ENCODE data around the gene DIP2B. TPM values are rescaled to one million over a fixed set of nuclear protein-coding genes. Genes with fewer than 3 reads are reported as not detected.
A peak's percentile ranks its signal among the peaks of the same experiment; 100 is the strongest.

Gene DIP2B
- total RNA-seq (ENCODE audit: unreplicated experiment): 45.1 TPM
- long read RNA-seq: 0 reads

GRCh38 chr12:50504798-50505674, at the start of gene DIP2B:
Gene DIP2B (plus strand): TSS chr12:50504985. CDS start chr12:50505141, 156 bp downstream.
- peak within 1 kb of the TSS; percentile 93 for H3K27ac Mint-ChIP-seq (ENCODE audit: unreplicated experiment)
- peaks cover 5% of the 10 kb centered on the region for H3K27me3 Mint-ChIP-seq (ENCODE audit: unreplicated experiment)
- peak within 1 kb of the TSS; percentile 99 for H3K4me3 Mint-ChIP-seq (ENCODE audit: unreplicated experiment)
- H3K9me3 Mint-ChIP-seq (ENCODE audit: unreplicated experiment): no peaks in the 10 kb centered on the region
- DNase-seq (ENCODE audit: low spot score): peak; percentile 98
- peaks cover 4% of the 10 kb centered on the region for H3K36me3 Mint-ChIP-seq (ENCODE audit: low read depth, unreplicated experiment)
- peak; percentile 82 for TF ChIP-seq CTCF (IDR thresholded peaks at IDR 0.05; ENCODE audit: unreplicated experiment)
- peaks cover 42% of the 10 kb centered on the region for H3K4me1 Mint-ChIP-seq (ENCODE audit: unreplicated experiment)

GRCh38 chr12:50458606-50459005, 46.2 kb upstream of the DIP2B start:
- no peak for TF ChIP-seq CTCF (IDR thresholded peaks at IDR 0.05; ENCODE audit: unreplicated experiment)
- no peak overlapping the region for H3K4me3 Mint-ChIP-seq (ENCODE audit: unreplicated experiment)
- no peaks in the 10 kb centered on the region for H3K4me1 Mint-ChIP-seq (ENCODE audit: unreplicated experiment)
- H3K27me3 Mint-ChIP-seq (ENCODE audit: unreplicated experiment): no peaks in the 10 kb centered on the region
- no peaks in the 10 kb centered on the region for H3K9me3 Mint-ChIP-seq (ENCODE audit: unreplicated experiment)
- H3K36me3 Mint-ChIP-seq (ENCODE audit: low read depth, unreplicated experiment): peaks cover 13% of the 10 kb centered on the region
- no peak for DNase-seq (ENCODE audit: low spot score)
- no peak overlapping the region for H3K27ac Mint-ChIP-seq (ENCODE audit: unreplicated experiment)

- DNase-seq (ENCODE audit: low spot score): no peak
- no peak overlapping the region for H3K27ac Mint-ChIP-seq (ENCODE audit: unreplicated experiment)
- peaks cover 2% of the 10 kb centered on the region for H3K27me3 Mint-ChIP-seq (ENCODE audit: unreplicated experiment)
- H3K4me1 Mint-ChIP-seq (ENCODE audit: unreplicated experiment): peaks cover 3% of the 10 kb centered on the region
- H3K4me3 Mint-ChIP-seq (ENCODE audit: unreplicated experiment): no peak overlapping the region
- H3K36me3 Mint-ChIP-seq (ENCODE audit: low read depth, unreplicated experiment): peaks cover 27% of the 10 kb centered on the region
- no peak for TF ChIP-seq CTCF (IDR thresholded peaks at IDR 0.05; ENCODE audit: unreplicated experiment)
- H3K9me3 Mint-ChIP-seq (ENCODE audit: unreplicated experiment): no peaks in the 10 kb centered on the region
Measured at GRCh38 chr12:50467439-50467838, 37.3 kb upstream of the DIP2B start.

- TF ChIP-seq CTCF (IDR thresholded peaks at IDR 0.05; ENCODE audit: unreplicated experiment): no peak
- Mint-ChIP-seq H3K9me3 (ENCODE audit: unreplicated experiment) (no peaks in the 10 kb centered on the region), H3K27me3 (ENCODE audit: unreplicated experiment) (no peaks in the 10 kb centered on the region), H3K4me1 (ENCODE audit: unreplicated experiment) (no peaks in the 10 kb centered on the region), H3K27ac (ENCODE audit: unreplicated experiment) (no peak overlapping the region), H3K36me3 (ENCODE audit: low read depth, unreplicated experiment) (peaks cover 15% of the 10 kb centered on the region), H3K4me3 (ENCODE audit: unreplicated experiment) (no peak overlapping the region)
- no peak for DNase-seq (ENCODE audit: low spot score)
Measured at GRCh38 chr12:50477241-50477832, 27.4 kb upstream of the DIP2B start.

- no peak for TF ChIP-seq CTCF (IDR thresholded peaks at IDR 0.05; ENCODE audit: unreplicated experiment)
- Mint-ChIP-seq H3K27me3 (ENCODE audit: unreplicated experiment) (no peaks in the 10 kb centered on the region), H3K36me3 (ENCODE audit: low read depth, unreplicated experiment) (no peaks in the 10 kb centered on the region), H3K4me3 (ENCODE audit: unreplicated experiment) (no peak overlapping the region), H3K4me1 (ENCODE audit: unreplicated experiment) (no peaks in the 10 kb centered on the region), H3K27ac (ENCODE audit: unreplicated experiment) (no peak overlapping the region), H3K9me3 (ENCODE audit: unreplicated experiment) (no peaks in the 10 kb centered on the region)
- DNase-seq (ENCODE audit: low spot score): no peak
Measured at GRCh38 chr12:50482571-50482970, 22.2 kb upstream of the DIP2B start.
